Activated CD8-positive, alpha-beta memory T cell treated with anti-CD3 and anti-CD28 coated beads for 48 hours (primary cell): ENCODE results near the gene MLXIP.

Experiments
- DNase-seq, 3 experiments: peaks; one replicate each; pipeline ENCODE4 v3.0.0-alpha.2; 2020; ENCODE audit warnings: low read depth in 2 of 3, low spot score in 2 of 3

Gene MLXIP

GRCh38 chr12:122182887-122183587 lies 104.5 kb downstream of the MLXIP start, which contains the start of gene LRRC43:
LRRC43 (plus strand) TSS chr12:122183123; CDS start chr12:122183145, 22 bp downstream.
- no peak for DNase-seq

- no peak for DNase-seq
Measured at GRCh38 chr12:122183588-122183940, 105.0 kb downstream of the MLXIP start.

GRCh38 chr12:122184517-122184916 lies 106.0 kb downstream of the MLXIP start:
- DNase-seq = no peak

GRCh38 chr12:122185079-122185478 lies 106.5 kb downstream of the MLXIP start:
- DNase-seq = no peak

DNA sequence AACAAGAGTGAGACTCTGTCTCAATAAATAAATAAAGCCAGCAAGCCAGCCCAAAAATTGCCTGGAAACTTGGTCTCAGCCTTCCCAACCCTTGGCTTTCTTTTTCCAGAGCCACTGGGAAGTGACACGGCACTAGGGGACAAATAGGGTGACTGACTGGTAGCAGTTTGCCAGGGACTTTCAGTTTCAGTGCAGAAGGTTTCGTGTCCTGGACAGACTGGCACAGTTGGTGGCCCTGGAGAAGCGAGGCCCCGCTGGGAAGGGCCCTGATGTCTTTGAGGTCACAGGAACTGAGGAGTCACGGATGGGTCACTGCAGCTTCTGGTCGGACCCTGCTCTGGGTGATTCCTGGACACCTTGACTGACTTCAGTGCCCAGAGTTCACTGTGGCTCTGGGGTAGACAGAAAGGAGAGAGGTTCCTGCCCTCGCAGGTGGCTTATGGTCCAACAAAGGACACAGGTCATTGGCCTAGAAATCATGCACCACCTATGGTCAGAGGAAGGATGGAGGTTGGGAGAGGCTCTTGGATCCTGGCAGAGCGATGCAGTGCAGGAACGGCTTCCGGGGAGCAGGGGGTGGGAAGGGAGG lies 107.0 kb downstream of the MLXIP start:
- no peak for DNase-seq

DNA sequence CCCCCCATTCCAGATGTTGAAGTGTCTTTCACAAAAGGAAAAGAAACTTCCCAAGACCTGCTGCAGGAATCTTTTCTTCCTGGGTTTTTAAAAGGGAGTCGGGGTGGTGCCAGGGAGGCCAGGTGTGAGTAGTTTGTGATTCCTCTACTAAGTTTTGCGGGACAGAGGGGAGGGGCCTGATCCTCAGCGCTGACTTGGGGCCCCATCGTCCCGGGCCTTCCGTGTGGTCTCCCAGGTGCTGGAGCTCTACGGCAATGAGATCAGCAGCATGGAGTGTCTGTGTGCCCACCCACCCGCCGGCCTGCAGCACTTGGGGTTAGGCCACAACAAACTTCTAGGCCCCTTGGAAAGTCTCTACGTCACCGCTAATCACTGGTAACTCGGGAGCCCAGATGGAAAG lies 108.9 kb downstream of the MLXIP start:
- DNase-seq = no peak

DNA sequence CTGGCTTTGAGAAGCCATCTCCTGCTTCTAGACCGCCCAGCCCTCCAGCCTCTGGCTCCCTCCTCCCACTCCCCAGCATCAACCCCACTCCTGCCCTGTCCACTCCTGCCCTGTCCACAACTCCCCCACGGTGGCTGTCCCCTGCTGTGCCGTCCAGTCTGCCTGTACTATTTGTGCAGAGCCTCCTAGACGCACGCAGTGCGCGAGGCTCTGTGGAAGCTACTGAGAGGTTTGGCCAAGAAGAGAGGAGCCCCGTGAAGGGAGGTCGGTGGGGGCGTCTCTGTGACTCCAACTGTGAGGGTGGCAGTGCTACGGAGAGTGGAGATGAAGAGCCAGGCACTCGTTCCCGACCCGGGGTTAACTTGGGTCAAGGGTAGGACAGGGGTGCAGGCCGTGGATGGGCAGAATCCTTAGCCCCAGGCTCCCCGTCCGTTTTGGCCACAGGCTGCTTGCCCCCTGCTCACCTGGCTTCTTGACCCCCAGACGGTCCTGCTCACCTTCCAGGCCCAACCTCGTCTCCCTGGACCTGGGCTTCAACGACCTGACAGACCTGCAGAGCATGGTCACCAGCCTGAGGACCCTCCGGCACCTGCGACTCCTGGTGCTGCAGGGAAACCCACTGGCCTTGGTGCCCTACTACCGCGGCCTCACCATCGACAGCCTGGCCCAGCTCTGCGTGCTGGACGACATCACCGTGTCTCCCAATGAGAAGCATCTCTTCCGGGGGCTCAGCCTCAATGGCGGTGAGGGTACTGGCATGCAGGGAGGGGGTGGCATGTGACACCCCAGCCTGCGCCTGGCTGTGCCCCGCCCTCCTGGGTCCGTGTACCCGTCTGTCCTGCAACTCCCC lies 111.3 kb downstream of the MLXIP start:
- no peak for DNase-seq

DNA sequence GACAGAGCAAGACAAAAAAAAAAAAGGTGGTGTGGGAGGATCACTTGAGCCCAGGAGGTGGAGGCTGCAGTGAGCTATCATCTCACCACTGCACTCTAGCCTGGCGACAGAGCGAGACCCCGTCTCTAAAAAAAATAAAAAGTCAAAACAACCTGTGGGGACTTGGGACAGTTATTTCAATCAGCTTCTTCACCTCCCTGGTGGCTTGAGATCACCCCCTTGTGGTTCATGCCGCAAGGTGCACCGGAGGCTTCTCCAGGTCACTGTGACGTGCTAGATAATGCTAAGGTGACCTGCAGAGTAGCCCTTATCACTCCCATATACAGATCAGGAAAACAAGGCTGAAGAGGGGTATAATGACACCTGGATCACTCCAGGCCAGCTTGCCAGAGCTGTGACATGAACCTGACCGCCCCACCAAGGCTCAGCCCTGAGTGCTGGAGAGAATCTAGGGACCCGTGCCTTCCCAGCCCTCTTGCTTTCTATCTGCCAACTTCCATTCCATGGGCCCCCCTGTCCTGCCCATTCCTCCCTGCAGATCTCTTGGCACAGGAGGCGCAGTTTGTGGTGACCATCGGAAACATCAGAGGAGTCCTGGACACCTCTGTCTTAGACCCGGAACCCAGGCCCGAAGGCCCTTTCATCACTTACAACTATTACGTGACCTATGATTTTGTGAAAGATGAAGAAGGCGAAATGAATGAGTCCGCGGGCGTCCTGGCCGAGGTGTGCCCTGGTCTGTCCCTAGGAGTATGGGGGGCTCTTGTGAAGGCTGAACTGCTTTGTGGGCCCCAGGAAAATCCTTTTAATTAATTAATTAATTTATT lies 112.5 kb downstream of the MLXIP start:
- peak in 1 of 3 experiments; percentile 48 for DNase-seq

DNA sequence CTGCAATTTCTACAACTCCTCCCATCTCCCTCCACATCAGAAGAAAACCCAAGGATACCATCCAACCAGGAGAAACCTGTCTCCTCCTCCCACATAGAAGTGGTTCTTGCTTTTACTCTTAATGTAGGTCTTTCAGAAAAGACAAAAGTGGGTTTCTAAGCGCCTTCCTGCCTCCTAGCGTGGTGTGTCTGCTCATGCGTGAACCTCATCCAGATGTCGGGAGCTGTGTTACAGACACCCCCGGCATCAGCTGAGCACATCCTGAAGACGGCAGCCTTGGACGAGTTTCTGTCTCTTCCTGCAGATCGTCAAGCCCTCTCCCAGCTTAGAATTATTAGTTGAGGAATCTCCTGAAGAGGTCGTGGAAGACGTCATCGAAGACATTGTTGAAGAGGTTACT lies 113.9 kb downstream of the MLXIP start:
- DNase-seq = no peak

DNA sequence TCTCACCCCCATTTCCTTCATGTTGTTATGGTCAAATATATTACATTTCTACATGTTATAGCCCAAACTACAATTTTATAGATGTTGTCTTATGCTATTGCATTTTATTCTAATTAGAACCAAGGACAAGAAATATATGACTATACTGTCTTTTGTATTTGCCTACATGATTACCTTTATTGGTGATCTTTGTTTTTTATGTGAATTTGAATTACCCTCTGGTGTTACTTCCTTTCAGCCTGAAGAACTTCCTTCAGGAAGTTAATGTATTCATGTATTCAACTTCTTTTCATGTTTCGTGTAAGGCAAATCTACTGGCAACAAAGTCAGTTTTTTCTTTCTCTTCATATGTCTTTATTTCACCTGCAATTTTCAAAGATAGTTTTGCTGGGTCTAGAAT lies 116.2 kb downstream of the MLXIP start:
- no peak for DNase-seq

- no peak for DNase-seq
Measured at GRCh38 chr12:122195405-122195804, 116.8 kb downstream of the MLXIP start.
